H1 (cell line): ENCODE measurements around the gene MAPKAP1. TPM values are rescaled to one million over a fixed set of nuclear protein-coding genes. Genes with fewer than 3 reads are reported as not detected.

Experiments used
- CTCF ChIA-PET: fragments of 300-600 bp; sonication (Branson Sonifier 250); formaldehyde crosslinking; loops from one replicate; lab custom pipeline; 2021; ENCODE audit not compliant: partially characterized antibody; lab: Charles Lee
- POLR2A ChIA-PET: fragments of 300-600 bp; sonication (Branson Sonifier 250); formaldehyde crosslinking; loops from one replicate; lab custom pipeline; 2021; ENCODE audit warnings: inconsistent platforms; ENCODE audit not compliant: partially characterized antibody; lab: Charles Lee
- DNase-seq, 2 experiments: peaks; one replicate each; pipeline versions ENCODE4 v3.0.0 to v3.0.0-alpha.2; 2010 to 2022; ENCODE audit warnings: low spot score in 2 of 2, low read depth in 1 of 2, mixed read lengths in 1 of 2
- FAIRE-seq: peaks from 2 replicates; lab custom pipeline; 2011; peaks lifted over from hg19 to GRCh38; lab: Jason Lieb, UNC
- H2AFZ ChIP-seq: 2 replicates; pipeline ENCODE4 v1.8.1; 2012; ENCODE audit warnings: low read length, inconsistent platforms
- H2AK5ac ChIP-seq: 2 replicates; pipeline ENCODE4 v1.6.1; 2013; ENCODE audit warnings: low read depth, low read length
- H2BK120ac ChIP-seq: replicated peaks from 2 replicates; pipeline ENCODE3; 2013; ENCODE audit warnings: low read depth, low read length, inconsistent platforms
- H2BK12ac ChIP-seq: 2 replicates; pipeline ENCODE4 v1.6.1; 2013; ENCODE audit warnings: low read depth, low read length
- H2BK15ac ChIP-seq: 2 replicates; pipeline ENCODE4 v1.6.1; 2013; ENCODE audit warnings: low read length
- H2BK20ac ChIP-seq: 2 replicates; pipeline ENCODE4 v1.6.1; 2013; ENCODE audit warnings: low read length
- H2BK5ac ChIP-seq: 2 replicates; pipeline ENCODE4 v1.6.1; 2013; ENCODE audit warnings: low read depth, low read length
- H3K14ac ChIP-seq: 2 replicates; pipeline ENCODE4 v1.6.1; 2013; ENCODE audit warnings: inconsistent platforms; ENCODE audit not compliant: insufficient read length
- H3K18ac ChIP-seq: 2 replicates; pipeline ENCODE4 v1.6.1; 2013; ENCODE audit warnings: low read length; ENCODE audit errors: extremely low read depth
- H3K23ac ChIP-seq: 2 replicates; pipeline ENCODE4 v1.6.1; 2013; ENCODE audit warnings: inconsistent platforms; ENCODE audit not compliant: insufficient read length
- H3K23me2 ChIP-seq: 2 replicates; pipeline ENCODE4 v1.6.1; 2013; ENCODE audit warnings: low read depth, low read length
- H3K27ac ChIP-seq: 2 replicates; pipeline ENCODE4 v1.6.1; 2011; ENCODE audit warnings: low read depth, low read length, inconsistent platforms
- H3K27me3 ChIP-seq, 4 experiments: replicated peaks in 1 of 4; 1 replicate in 1 of 4; 2 replicates in 3 of 4; pipeline versions ENCODE4 v1.6.1 to v1.8.1; 2011 to 2013; ENCODE audit warnings: low read length in 3 of 4, mild to moderate bottlenecking in 3 of 4, inconsistent platforms in 2 of 4, mixed read lengths in 2 of 4, moderate library complexity in 1 of 4; ENCODE audit not compliant: control insufficient read depth in 3 of 4, insufficient read depth in 3 of 4; ENCODE audit errors: extremely low read depth in 1 of 4
- H3K36me3 ChIP-seq, 4 experiments: 2 replicates each; pipeline versions ENCODE4 v1.6.1 to v1.8.1; 2011 to 2013; ENCODE audit warnings: mild to moderate bottlenecking in 4 of 4, low read length in 3 of 4, moderate library complexity in 2 of 4, control low read depth in 1 of 4, inconsistent platforms in 1 of 4; ENCODE audit not compliant: insufficient read depth in 4 of 4, control insufficient read depth in 2 of 4
- H3K4ac ChIP-seq: replicated peaks from 2 replicates; pipeline ENCODE3; 2013; ENCODE audit warnings: low read length, low read depth, mixed read lengths, inconsistent platforms; ENCODE audit not compliant: insufficient read length
- H3K4me1 ChIP-seq, 4 experiments: replicated peaks in 1 of 4; 1 replicate in 1 of 4; 2 replicates in 3 of 4; pipeline versions ENCODE4 v1.6.1 to v1.8.1; 2011 to 2013; ENCODE audit warnings: low read length in 3 of 4, inconsistent platforms in 2 of 4, mixed read lengths in 1 of 4; ENCODE audit not compliant: insufficient read depth in 4 of 4, control insufficient read depth in 3 of 4
- H3K4me2 ChIP-seq, 2 experiments: 2 replicates each; pipeline versions ENCODE4 v1.6.1 to v1.8.1; 2011 to 2013; ENCODE audit warnings: low read depth in 2 of 2, low read length in 2 of 2, control low read depth in 1 of 2, inconsistent platforms in 1 of 2, mild to moderate bottlenecking in 1 of 2; ENCODE audit not compliant: insufficient read depth in 1 of 2
- H3K4me3 ChIP-seq, 4 experiments: fragments of 200-600, 300-600 bp in 1 of 4; sonication (generic), shearing (Covaris generic), sonication (Bioruptor Twin) in 1 of 4; 2 replicates each; pipeline versions ENCODE4 v1.5.1 to v1.8.1; 2011 to 2016; ENCODE audit warnings: low read length in 4 of 4, low read depth in 3 of 4, control low read depth in 2 of 4, inconsistent platforms in 2 of 4, mild to moderate bottlenecking in 2 of 4, mixed read lengths in 1 of 4, moderate library complexity in 1 of 4; ENCODE audit not compliant: insufficient read depth in 2 of 4; ENCODE audit errors: extremely low read depth in 1 of 4
- H3K56ac ChIP-seq: replicated peaks from 2 replicates; pipeline ENCODE3; 2013; ENCODE audit warnings: low read depth, mild to moderate bottlenecking, mixed read lengths, low read length, inconsistent platforms; ENCODE audit not compliant: insufficient read length
- H3K79me1 ChIP-seq: 2 replicates; pipeline ENCODE4 v1.6.1; 2013; ENCODE audit warnings: low read depth, low read length, control low read depth
- H3K79me2 ChIP-seq, 2 experiments: 2 replicates each; pipeline versions ENCODE4 v1.6.1 to v1.8.1; 2012 to 2013; ENCODE audit warnings: low read length in 2 of 2, mild to moderate bottlenecking in 2 of 2, inconsistent platforms in 1 of 2; ENCODE audit not compliant: insufficient read depth in 2 of 2, control insufficient read depth in 1 of 2
- H3K9ac ChIP-seq, 4 experiments: replicated peaks in 1 of 4; 1 replicate in 1 of 4; 2 replicates in 3 of 4; pipeline versions ENCODE4 v1.6.1 to v1.8.1; 2011 to 2013; ENCODE audit warnings: low read depth in 3 of 4, low read length in 3 of 4, control low read depth in 2 of 4, mild to moderate bottlenecking in 2 of 4, moderate library complexity in 2 of 4, inconsistent platforms in 1 of 4; ENCODE audit errors: extremely low read depth in 1 of 4
- H3K9me3 ChIP-seq, 2 experiments: 2 replicates each; pipeline versions ENCODE4 v1.6.1 to v1.8.1; 2012 to 2013; ENCODE audit warnings: mild to moderate bottlenecking in 2 of 2, moderate library complexity in 2 of 2, control low read depth in 1 of 2, inconsistent platforms in 1 of 2, low read depth in 1 of 2, low read length in 1 of 2, mixed read lengths in 1 of 2; ENCODE audit not compliant: insufficient read depth in 2 of 2
- H4K20me1 ChIP-seq, 2 experiments: replicated peaks in 1 of 2; 2 replicates each; pipeline versions ENCODE3 to v1.8.1; 2011 to 2013; ENCODE audit warnings: inconsistent platforms in 2 of 2, low read length in 2 of 2, mild to moderate bottlenecking in 1 of 2; ENCODE audit not compliant: insufficient read depth in 2 of 2, control insufficient read depth in 1 of 2
- H4K5ac ChIP-seq: 2 replicates; pipeline ENCODE4 v1.6.1; 2013; ENCODE audit warnings: low read length, low read depth, mixed read lengths, inconsistent platforms; ENCODE audit not compliant: insufficient read length
- H4K8ac ChIP-seq: 2 replicates; pipeline ENCODE4 v1.8.0; 2013; ENCODE audit warnings: mild to moderate bottlenecking, moderate library complexity, low read length, inconsistent platforms; ENCODE audit not compliant: insufficient read depth; ENCODE audit errors: extremely low read depth
- H4K91ac ChIP-seq: replicated peaks from 2 replicates; pipeline ENCODE3; 2013; ENCODE audit warnings: low read length, mixed read lengths, inconsistent platforms; ENCODE audit not compliant: insufficient read length
- BACH1 ChIP-seq: IDR thresholded peaks from 2 replicates; pipeline ENCODE4 v1.6.1; 2012; ENCODE audit warnings: low read length, improper control_type of control experiment
- BRCA1 ChIP-seq: IDR thresholded peaks from 2 replicates; pipeline ENCODE4 v1.6.1; 2012; ENCODE audit warnings: low read depth, low read length, improper control_type of control experiment
- EGR1 ChIP-seq: IDR thresholded peaks from 2 replicates; pipeline ENCODE4 v1.6.1; 2011; ENCODE audit warnings: low read depth, low read length, borderline replicate concordance
- GTF2F1 ChIP-seq: IDR thresholded peaks from 2 replicates; pipeline ENCODE4 v1.6.1; 2012; ENCODE audit warnings: low read depth, low read length, improper control_type of control experiment, borderline replicate concordance
- RAD21 ChIP-seq, 2 experiments: IDR thresholded peaks in 1 of 2; conservative IDR thresholded peaks in 1 of 2; 2 replicates each; pipeline ENCODE4 v1.6.1; 2011; ENCODE audit warnings: low read depth in 2 of 2, low read length in 2 of 2, improper control_type of control experiment in 1 of 2, inconsistent platforms in 1 of 2, mild to moderate bottlenecking in 1 of 2, moderate library complexity in 1 of 2
- SIX5 ChIP-seq: IDR thresholded peaks from 2 replicates; pipeline ENCODE4 v1.6.1; 2011; ENCODE audit warnings: mild to moderate bottlenecking, low read depth, low read length
- TEAD4 ChIP-seq: IDR thresholded peaks from 2 replicates; pipeline ENCODE4 v1.6.1; 2012; ENCODE audit warnings: low read depth, low read length, inconsistent platforms, mixed read lengths
- WGBS, 2 experiments: shearing (Covaris generic) in 1 of 2; methylation state at CpG; one replicate each; pipeline versions ENCODE4 v1.1.6 to v1.1.7; 2013 to 2015; ENCODE audit warnings: low lambda C conversion rate in 2 of 2, mixed read lengths in 2 of 2, inconsistent platforms in 1 of 2, low coverage in 1 of 2, missing lambda C conversion rate in 1 of 2; ENCODE audit not compliant: insufficient replicate concordance in 2 of 2, insufficient coverage in 1 of 2, insufficient read length in 1 of 2; ENCODE audit errors: extremely low coverage in 1 of 2, missing lambda C conversion rate in 1 of 2; 5-methylcytosine and 5-hydroxymethylcytosine counted together
- polyA plus RNA-seq, 7 experiments: library from polyadenylated mRNA; depleted of rRNA in 3 of 7; stranded (reverse) in 5 of 7; unstranded in 2 of 7; fragments of >200 nt in 5 of 7; fragments of 200-250 nt in 2 of 7; gene quantifications; 1 replicate in 5 of 7; 2 replicates in 1 of 7; 4 replicates in 1 of 7; pipeline versions ENCODE4 v1.2.1 to v1.2.3, GENCODE V29; 2011 to 2013; ENCODE audit warnings: missing spikeins in 2 of 7, mixed read lengths in 2 of 7
- total RNA-seq: library from RNA; stranded (reverse); fragmentation: NEBNext Ultra II Directional; extraction: Animal tissue kit (Norgen Biotek cat#: 25700); gene quantifications from 2 replicates; pipeline ENCODE4 v1.2.1, GENCODE V29; 2021

MAPKAP1 gene
- total and polyA plus RNA-seq, 2 of the 8 experiments (the other 6 are each of a cell fraction or from before 2014, with no cell fraction given), result 79.2 to 140 TPM

GRCh38 chr9:125534971-125535701 lies 171.9 kb downstream of the MAPKAP1 start:
- Histone ChIP-seq H3K27ac (no peak overlapping the region), H2BK5ac (no peak overlapping the region), H3K79me2 (no peaks in the 10 kb centered on the region), H4K5ac (no peak overlapping the region), H3K9ac (no peak overlapping the region), H3K18ac (no peak overlapping the region), H3K79me1 (no peaks in the 10 kb centered on the region), H3K14ac (no peak overlapping the region), H3K4me2 (no peak overlapping the region), H3K23me2 (no peaks in the 10 kb centered on the region), H3K4me1 (0 out of 7 replicates have a peak, but pooled peaks cover 0 to 2% (median 0%) of the 10 kb centered on the region in 4 experiments), H3K36me3 (no peaks in the 10 kb centered on the region), H3K4ac (no peak overlapping the region), H2BK12ac (no peak overlapping the region), H2BK15ac (no peak overlapping the region), H4K20me1 (no peaks in the 10 kb centered on the region), H4K91ac (no peak overlapping the region), H2AFZ (no peak overlapping the region), H3K23ac (no peak overlapping the region), H2BK120ac (no peak overlapping the region), H3K27me3 (no peaks in the 10 kb centered on the region), H3K9me3 (no peaks in the 10 kb centered on the region), H2BK20ac (no peak overlapping the region), H2AK5ac (no peak overlapping the region), H3K4me3 (no peak overlapping the region), H4K8ac (no peak overlapping the region), H3K56ac (no peak overlapping the region)
- ChIA-PET CTCF (interaction anchor here (1.2 to 1.8 kb wide), 4 partner anchors 12 to 62 kb away, joined by 3 to 7 read pairs (median 4); no protein-coding TSS in a partner anchor), POLR2A (no interaction called here)
- TF ChIP-seq GTF2F1 (no peak), SIX5 (no peak), BACH1 (no peak), RAD21 (IDR thresholded peaks at IDR 0.05 in 1 of 2, conservative IDR thresholded peaks at IDR 0.05 in 1 of 2; ENCODE audit: low read depth in 2 of 2, low read length in 2 of 2) (no peak), BRCA1 (no peak), EGR1 (no peak), TEAD4 (no peak)
- 66% methylated on average over 4 of the region's 4 CpGs; no CpG with 5 or more reads in 1 of the 2 experiments for WGBS, 2 experiments
- no peak for DNase-seq
- no peak for FAIRE-seq
